Measurements from ENCODE around the gene CCSAP. TPM values are rescaled to one million over a fixed set of nuclear protein-coding genes. Genes with fewer than 3 reads are reported as not detected.
"Not testable (repeated sequence)": the region's sequence is repeated elsewhere in the genome, so short reads cannot be mapped to it uniquely, and the experiment has no call there.

CCSAP gene
- total RNA-seq, 1 donor from 2014 or later = 1.9 TPM

GRCh38 chr1:229327765-229328164 lies 15.1 kb downstream of the CCSAP start:
- DNase-seq (ENCODE audit: low spot score); ATAC-seq: not testable (repeated sequence)

- DNase-seq (ENCODE audit: low spot score) (no peak), ATAC-seq (no peak)
Observed at GRCh38 chr1:229326601-229327000, 16.2 kb downstream of the CCSAP start.

GRCh38 chr1:229325853-229326487 lies 16.9 kb downstream of the CCSAP start:
- no peak for DNase-seq (ENCODE audit: low spot score)
- no peak for ATAC-seq

- DNase-seq (ENCODE audit: low spot score) (no peak), ATAC-seq (no peak)
Observed at GRCh38 chr1:229325401-229325800, 17.4 kb downstream of the CCSAP start.

- DNase-seq (ENCODE audit: low spot score) (peak; percentile 76), ATAC-seq (peak; percentile 93)
Observed at GRCh38 chr1:229323885-229324553, 18.8 kb downstream of the CCSAP start.

GRCh38 chr1:229323201-229323600 lies 19.6 kb downstream of the CCSAP start:
- no peak for DNase-seq (ENCODE audit: low spot score)
- ATAC-seq = no peak

- ATAC-seq (no peak), DNase-seq (ENCODE audit: low spot score) (no peak)
Observed at GRCh38 chr1:229319487-229319886, 23.4 kb downstream of the CCSAP start.

- ATAC-seq (no peak), DNase-seq (ENCODE audit: low spot score) (no peak)
Observed at GRCh38 chr1:229318056-229318455, 24.8 kb downstream of the CCSAP start.

GRCh38 chr1:229316166-229316565 lies 26.7 kb downstream of the CCSAP start:
- DNase-seq (ENCODE audit: low spot score) = no peak
- no peak for ATAC-seq

GRCh38 chr1:229310833-229311232 lies 32.0 kb downstream of the CCSAP start:
- DNase-seq (ENCODE audit: low spot score) (peak; percentile 78), ATAC-seq (peak; percentile 96)

- DNase-seq (ENCODE audit: low spot score) (no peak), ATAC-seq (no peak)
Observed at GRCh38 chr1:229309684-229310083, 33.2 kb downstream of the CCSAP start.

GRCh38 chr1:229309074-229309473 lies 33.8 kb downstream of the CCSAP start:
- ATAC-seq = no peak
- DNase-seq (ENCODE audit: low spot score) = no peak

GRCh38 chr1:229305392-229305791 lies 37.5 kb downstream of the CCSAP start:
- ATAC-seq (no peak), DNase-seq (ENCODE audit: low spot score) (no peak)

GRCh38 chr1:229303855-229304254 lies 39.0 kb downstream of the CCSAP start:
- DNase-seq (ENCODE audit: low spot score) (no peak), ATAC-seq (no peak)

GRCh38 chr1:229302740-229303139 lies 40.1 kb downstream of the CCSAP start:
- DNase-seq (ENCODE audit: low spot score) = no peak
- no peak for ATAC-seq

GRCh38 chr1:229300099-229300757 lies 42.6 kb downstream of the CCSAP start:
- no peak for ATAC-seq

GRCh38 chr1:229298887-229299503 lies 43.9 kb downstream of the CCSAP start:
- peak; percentile 68 for DNase-seq (ENCODE audit: low spot score)
- ATAC-seq = peak; percentile 81

More at GRCh38 chr1:229300099-229300757, 42.6 kb downstream of the CCSAP start:
- DNase-seq (ENCODE audit: low spot score) = no peak

GRCh38 chr1:229298420-229298819 lies 44.4 kb downstream of the CCSAP start:
- DNase-seq (ENCODE audit: low spot score) (peak; percentile 76), ATAC-seq (peak; percentile 80)

GRCh38 chr1:229297746-229298145 lies 45.1 kb downstream of the CCSAP start:
- ATAC-seq (no peak), DNase-seq (ENCODE audit: low spot score) (no peak)

GRCh38 chr1:229296541-229296941 lies 46.3 kb downstream of the CCSAP start:
- DNase-seq (ENCODE audit: low spot score) (no peak), ATAC-seq (no peak)

GRCh38 chr1:229295745-229296144 lies 47.1 kb downstream of the CCSAP start:
- DNase-seq (ENCODE audit: low spot score) (no peak), ATAC-seq (peak; percentile 11)

Measured in left lobe of liver (tissue), 2 donors.